Metanephros (tissue), 2 donors: ENCODE data around the gene GTF2A1. TPM values are rescaled to one million over a fixed set of nuclear protein-coding genes. Genes with fewer than 3 reads are reported as not detected.

Source experiments
- small RNA-seq: library from RNA; depleted of rRNA; stranded (forward); fragments of <200 nt; gene quantifications from one replicate; pipeline ENCODE3, GENCODE V24; 2014; ENCODE audit warnings: low replicate concordance
- total RNA-seq: library from RNA; depleted of rRNA; stranded (reverse); fragments of >200 nt; gene quantifications from one replicate; pipeline ENCODE4 v1.2.3, GENCODE V29; 2014

GTF2A1 gene
- total RNA-seq: 39.3 TPM

DNA sequence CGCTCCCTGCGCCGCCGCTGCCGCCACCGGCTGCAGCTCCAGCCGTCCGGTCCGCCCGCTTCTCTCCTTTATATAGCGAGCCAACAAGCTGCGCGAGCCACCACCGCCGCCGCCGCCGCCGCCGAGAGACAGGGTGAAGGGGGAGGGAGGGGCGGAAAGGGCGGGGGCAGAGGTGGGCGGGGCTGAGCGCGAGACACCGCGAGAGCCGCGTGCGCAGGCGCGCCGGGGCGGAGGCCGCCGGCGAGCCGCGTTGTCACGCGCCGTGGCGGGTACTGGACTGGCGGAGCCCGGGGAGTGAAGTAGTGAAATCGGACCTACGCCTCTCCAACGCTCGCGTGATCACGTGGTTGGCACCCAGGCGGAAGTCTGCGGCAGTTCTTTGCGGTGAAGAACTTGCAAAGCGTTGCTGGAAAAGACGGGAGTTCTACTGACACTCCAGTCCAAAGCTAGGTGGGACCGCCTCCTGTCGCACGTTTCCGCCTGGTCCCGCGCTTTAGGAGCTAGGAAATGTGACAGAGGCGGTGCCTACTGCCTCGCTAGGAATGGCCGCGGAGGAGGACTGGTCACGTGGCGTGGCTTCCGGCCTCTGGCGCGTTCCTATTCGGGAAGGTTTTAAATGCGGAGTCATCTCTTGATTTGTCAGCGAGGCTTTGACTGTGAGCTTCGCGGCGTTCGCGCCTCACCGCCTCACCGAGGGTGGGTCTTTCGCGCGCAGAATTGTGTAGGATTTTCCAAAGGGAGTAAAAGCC lies at the start of gene GTF2A1:
Gene GTF2A1 (minus strand): TSS at position 130 of the 749 bp plus-strand sequence. CDS start 441 bp downstream, outside the sequence.

Small RNAs within 50 kb of the gene (small RNA-seq; reads per million reads assigned to genes)
- not detected for gene DYNLL1P1
- 2.7 reads per million, percentile 91 among the genes with 10 or more reads in this experiment for gene SNORA79

Other genes starting within 250 kb of the GTF2A1 start
- 93.1 TPM for gene STON2, start 179.4 kb upstream of the GTF2A1 start, total RNA-seq